Activated naive CD4-positive, alpha-beta T cell (primary cell): Measurements from ENCODE around the gene SMIM41.

Experiments
- DNase-seq, 4 experiments: peaks; one replicate each; lab custom pipeline; 2025; lab: John Stamatoyannopoulos, UW

The SMIM41 gene

DNA sequence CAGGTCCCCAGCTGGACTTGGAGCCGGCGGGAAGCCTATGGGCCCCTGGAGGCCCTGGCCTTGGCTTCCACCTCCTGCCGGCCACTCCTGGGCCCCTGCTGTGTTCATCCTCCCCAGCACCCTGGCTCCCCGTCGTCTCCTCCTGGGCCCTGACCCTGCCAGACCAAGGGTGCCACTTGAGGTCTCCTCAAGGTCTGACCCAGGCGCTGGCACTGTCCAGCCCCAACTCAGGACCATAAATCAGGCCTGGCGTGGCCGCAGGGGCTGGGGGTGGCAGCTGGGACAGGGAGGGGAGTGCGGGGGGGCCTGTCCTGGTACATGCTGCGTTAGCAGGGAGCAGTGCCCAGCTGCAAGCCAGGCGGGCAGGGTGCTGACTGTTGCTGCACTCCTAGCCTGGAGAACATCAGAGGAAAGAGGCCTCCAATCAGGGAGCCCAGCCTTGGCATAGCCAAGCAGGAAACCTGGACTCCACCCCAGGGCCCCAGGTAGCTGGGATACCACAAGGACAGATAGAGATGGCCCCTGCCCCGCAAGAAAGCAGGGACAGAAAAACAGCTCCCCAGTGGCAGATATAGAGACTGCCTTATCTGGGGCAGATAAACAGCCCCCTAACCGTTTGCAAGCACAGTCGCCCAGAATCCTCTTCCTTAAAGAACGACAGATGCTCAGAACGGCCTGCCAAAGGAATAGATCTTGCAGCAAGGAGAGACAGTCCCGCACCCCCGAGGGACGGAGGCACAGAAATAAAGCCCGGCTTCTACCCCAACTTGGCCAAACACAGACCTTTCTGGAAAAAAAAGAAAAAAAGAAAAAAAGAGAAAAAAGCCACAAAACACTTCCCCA is 16.2 kb upstream of the SMIM41 start:
- no peak for DNase-seq

DNA sequence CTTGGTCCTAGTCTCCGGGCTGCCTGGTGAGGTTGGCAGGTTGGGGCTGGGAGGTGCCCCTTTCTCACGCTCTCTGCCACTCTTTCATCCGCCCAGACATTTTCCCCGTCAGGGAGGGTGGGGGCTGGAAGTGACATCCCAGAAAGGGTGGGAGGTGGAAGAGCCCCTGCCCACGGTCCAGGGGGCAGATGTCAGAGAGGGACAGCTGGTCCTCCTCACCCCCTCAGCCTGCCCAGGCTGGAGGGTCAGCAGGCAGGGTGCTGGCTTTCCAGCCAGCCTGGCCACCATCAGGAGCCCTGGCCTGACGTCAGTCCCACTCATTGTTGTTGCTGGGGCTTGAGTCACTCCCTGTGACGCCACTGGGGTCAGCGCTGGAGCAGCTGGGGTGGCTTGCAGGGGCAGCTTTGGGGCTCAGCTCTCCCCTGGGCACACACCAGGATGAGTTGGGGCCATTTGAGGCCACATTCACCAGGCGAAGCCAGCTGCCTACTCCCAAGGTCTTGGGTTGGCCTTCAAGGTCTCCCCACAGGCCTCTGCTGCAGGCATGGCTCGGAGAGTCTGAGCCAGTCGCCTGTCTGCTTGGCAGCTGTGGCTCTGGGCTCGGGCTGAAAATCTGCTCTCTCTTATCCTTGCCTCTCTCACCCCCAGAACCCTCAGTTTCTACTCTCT is 15.4 kb upstream of the SMIM41 start:
- no peak for DNase-seq

DNA sequence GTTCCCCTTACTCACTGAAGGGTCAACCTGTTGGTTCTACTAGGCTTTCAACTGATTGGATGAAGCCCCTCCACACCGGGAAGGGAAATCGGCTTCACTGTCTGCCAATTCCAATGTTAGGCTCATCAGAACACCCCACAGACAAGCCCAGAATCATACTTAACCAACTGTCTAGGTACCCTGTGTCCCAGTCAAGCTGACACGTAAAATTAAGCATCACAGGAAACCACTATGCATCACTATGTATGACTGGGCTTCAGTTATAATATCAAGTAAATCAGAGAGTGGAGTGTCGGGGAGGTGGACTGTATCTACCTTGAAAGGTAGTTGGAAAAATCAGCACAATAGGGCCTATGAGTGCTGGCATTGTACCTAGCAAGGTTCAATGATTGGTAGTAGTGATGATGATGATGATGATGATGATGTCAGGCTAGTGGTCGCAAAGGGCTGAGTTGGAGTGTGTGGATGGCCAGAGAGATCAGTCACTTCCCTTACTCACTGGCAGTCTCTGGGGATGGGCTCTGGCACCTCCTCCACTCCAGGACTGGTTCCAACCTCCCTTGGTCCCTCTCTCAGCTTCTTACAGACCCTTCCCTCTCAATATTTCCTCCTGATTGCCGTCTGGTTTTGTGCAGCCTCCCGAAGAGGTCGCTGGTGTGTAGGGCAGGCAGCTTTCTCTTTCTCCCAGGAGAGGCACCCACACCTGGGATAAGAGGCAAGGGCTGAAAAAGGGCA is 13.0 kb upstream of the SMIM41 start:
- DNase-seq, result no peak

DNA sequence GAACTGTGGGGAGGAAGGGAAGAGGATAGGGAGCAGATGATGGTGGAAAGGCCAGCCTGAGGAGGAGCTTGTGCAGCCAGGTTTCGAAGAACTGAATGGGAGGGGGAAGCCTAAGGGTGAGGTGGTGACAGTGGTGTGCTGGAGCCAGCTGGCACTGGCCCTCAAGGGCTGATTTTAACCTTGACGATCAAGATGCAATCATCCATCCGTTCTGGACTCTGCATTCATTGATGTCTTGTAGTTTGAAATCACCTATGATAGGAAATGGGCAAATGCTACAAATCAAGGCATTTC is 12.5 kb upstream of the SMIM41 start:
- no peak for DNase-seq

DNA sequence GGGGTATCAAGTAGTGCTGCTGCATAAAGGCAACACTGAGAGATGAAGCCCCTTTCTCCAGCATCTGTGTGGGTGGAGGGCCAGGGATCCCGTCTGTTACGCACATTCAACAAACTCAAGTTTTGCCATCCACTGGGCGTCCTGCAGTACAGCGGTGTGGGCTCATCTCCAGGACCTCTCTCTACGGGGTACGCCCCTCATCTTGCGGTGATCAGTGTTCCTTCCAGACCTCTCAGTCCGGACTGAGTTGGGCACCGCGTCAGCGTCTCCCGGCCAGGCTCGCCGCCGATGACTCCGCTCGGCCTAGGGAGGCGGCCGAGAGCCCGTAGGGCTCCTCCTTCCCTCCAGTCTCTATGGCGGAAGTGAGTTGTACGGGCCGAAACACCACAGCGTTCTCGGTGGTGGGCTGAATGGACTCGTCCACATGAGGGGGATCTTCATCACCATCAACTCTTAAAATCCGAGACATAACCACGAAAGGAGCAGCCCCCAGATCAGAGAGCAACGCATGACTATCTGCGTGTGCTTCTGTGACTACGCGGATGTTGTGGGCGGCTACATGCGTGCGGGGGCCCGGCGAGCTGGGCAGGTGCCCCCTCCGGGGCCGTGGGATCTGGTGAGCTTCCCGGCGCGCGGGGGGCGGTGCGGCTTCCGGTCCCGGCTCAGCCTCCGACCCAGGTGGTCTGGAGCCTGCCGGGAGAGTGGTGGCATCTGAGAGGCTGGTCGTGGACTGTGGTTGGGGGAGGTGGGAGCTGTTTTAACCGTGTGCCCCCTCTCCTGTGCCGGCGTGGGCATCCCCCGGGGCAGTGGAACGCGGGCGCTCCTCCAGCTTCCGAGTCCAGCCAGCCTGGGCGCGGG is 9.9 kb upstream of the SMIM41 start, which contains the start of gene ATG101:
ATG101 (plus strand) TSS at position 652 of the 858 bp plus-strand sequence. CDS start 3,673 bp downstream, outside the sequence.
- DNase-seq, result peak; percentile 61 to 79 (median 74)

DNA sequence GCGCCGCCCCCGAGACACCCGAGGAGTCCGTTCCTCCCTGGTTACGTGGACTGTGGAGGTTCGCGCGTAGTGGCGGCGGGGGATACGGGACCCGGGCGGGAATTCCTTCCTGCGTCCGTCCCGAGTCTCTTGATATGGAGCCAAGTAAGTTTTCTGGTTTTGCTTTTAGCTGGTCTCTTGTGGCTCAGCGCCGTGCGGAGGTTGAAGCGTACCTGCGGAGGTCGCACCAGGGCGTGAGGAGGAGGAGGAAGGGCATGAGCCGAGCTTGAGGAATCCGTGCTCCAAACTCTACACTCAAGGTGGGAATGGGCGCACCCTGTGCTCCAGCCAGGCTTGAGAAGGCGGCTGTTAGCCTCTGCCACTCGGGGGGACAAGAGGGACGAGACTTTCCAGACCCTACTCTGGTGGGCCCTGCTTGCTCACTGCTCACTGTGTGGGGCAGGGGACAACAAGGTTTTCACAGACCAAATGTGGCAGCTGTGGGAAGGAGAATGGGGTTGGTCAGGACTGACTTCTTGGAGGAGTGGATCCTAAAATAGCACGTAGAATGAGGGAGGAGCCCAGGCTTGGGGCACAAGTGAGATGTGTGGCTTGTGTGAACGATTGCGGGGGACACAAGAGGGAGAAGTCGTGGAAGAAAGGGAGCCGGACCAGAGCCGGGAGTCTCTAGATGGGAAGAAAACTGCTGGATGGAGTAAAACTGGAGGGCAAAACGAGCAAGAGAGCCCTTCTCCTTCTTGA is 9.1 kb upstream of the SMIM41 start:
- DNase-seq, result no peak

DNA sequence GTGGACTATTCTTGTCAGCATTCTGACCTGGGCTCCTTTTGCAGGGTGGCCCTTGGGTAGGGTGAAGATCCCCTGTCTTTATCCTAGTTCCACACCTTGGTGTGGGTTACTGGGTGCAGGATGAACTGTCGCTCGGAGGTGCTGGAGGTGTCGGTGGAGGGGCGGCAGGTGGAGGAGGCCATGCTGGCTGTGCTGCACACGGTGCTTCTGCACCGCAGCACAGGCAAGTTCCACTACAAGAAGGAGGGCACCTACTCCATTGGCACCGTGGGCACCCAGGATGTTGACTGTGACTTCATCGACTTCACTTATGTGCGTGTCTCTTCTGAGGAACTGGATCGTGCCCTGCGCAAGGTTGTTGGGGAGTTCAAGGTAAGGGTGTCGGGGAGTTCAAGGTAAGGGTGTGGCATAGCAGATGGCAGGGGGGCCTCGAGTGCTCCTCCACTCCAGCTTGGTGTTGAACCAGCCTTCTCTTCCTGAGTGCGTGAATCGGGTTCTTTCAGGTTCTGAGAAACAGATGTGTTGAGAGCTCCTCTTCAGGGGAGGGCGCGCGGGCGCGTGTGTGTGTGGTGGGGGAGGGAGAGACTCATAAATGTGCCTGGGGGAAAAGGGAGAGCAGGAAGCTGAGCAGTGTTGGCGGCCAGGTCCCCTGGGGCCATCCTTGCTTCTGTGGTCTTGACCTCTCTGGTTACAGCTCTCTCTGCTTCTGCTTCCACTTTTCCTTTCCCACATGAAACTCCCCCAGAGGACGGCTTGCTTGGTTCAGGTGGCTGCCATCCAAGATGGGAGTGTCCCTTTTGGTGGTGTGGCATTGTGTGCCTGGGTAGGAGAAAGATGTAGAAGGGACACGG is 5.7 kb upstream of the SMIM41 start:
- no peak for DNase-seq

DNA sequence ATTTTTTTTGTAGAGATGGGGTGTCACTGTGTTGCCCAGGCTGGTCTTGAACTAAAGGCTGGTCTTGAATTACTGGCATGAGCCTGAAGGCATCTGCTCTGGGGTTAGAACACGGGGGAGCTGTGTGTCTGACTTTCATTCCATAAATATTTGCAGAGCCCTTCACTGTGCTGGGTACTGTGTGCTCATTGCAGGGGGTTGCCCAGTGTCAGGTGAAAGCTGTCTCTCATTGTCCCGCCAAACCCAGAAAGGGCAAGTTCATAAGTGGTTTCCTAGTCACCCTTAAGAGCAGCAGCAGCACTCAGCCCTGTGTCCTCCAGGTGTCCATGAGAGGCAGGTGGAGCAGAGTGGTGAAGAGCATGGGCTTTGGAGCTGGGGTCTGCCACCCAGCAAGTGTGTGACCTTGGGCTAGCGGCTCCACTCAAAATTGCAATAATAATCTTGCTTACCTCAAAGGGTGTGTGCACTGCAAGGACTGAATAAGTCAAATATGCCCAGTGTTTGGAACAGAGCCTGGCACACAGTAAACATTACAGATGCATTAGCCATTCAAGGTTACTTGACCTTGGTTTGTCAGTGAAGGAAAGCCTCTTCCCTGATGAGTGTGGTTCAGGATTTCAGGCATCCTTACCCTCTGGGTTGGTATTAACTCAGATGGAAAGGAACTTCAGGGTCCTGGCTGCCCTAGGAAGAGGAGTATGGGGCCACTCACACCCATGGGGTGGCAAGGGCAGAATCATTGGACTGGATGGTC is 4.4 kb upstream of the SMIM41 start:
- no peak for DNase-seq

DNA sequence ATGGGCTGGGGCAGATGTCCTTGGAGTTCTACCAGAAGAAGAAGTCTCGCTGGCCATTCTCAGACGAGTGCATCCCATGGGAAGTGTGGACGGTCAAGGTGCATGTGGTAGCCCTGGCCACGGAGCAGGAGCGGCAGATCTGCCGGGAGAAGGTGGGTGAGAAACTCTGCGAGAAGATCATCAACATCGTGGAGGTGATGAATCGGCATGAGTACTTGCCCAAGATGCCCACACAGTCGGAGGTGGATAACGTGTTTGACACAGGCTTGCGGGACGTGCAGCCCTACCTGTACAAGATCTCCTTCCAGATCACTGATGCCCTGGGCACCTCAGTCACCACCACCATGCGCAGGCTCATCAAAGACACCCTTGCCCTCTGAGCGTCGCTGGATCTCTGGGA is 2.7 kb upstream of the SMIM41 start:
- no peak for DNase-seq

DNA sequence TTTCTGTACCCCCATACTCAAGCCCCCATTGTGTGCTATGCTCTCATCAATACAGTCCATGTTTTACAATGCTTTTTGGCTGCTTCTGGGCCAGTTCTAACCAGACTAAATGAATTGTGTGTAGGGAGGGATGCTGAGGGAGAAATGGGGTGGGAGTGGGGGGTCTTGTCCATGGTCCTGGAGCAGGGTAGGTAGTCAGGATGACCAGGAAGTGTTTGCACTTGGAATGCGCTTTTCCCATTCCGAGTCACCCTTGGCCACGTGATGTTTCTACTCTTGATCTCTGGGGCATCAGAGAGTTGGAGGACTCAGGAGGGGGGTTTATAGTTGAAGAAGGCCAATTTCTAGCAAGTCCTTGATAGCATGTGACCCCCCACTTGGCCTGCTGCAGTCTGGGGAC is 1.2 kb upstream of the SMIM41 start:
- no peak for DNase-seq

DNA sequence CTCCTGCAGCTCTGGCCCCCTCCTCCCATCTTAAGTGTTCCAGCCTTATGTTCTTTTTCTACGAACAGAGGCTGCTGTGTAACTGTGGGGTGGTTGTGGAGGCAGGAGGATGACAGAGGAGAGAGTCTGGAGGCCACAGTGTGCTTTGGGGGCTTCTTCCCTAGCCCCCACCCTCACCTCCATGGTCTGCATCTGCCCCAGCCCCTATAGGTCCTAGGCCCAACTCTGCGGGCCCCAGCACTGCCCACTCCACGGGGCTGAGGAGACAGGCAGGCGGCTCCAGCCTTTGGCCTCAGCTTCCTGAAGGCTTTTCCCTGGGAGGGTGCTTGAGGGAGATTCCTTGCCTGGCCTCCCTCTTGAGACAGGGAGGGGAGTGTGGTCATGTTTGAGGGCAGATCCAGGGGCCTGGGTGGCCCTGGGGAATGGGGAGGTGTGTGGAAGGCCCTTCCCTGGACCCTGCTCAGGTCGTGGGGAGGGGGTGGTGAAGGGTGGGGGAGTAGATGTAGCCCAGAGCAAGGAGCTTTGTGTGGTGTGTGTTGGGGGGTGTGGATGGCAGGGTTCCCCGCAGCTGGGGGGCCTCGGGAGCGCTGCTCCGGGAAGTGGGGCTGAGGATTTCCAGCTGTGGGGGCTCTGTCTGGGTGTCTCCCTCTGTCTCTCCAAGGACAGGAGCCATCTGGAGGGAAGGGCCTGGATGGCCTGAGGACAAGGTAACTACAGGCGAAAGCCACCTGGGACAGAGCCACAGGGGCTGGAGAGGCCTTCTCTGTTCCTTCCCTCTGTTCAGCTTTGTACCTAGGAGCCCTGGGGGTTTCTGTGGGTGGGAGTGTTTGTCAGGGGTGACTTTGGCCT is 1.1 kb downstream of the SMIM41 start:
- no peak for DNase-seq

DNA sequence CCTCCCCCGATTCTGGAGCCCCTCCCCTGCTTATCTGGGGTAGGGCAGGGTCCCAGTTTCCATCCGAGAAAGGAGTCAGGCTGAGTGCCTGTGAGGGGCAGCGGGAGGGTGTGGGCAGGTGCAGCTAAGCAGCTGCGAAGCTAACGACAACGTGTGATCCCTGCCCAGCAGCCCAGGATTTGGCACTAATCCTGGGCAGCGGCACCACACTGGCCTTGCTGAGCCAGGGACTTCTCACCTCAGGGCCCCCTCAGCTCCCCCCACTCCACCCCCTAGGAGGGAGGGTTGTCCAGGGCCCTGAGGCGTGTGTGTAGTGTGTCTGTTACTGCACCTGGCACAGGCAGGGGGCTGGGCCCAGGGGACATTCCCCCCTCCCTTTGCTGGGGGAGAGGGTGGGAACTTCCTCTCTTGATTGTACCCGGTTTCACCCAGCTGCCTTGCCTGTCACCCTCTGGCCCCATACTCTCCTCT is 1.8 kb downstream of the SMIM41 start:
- DNase-seq, result no peak

DNA sequence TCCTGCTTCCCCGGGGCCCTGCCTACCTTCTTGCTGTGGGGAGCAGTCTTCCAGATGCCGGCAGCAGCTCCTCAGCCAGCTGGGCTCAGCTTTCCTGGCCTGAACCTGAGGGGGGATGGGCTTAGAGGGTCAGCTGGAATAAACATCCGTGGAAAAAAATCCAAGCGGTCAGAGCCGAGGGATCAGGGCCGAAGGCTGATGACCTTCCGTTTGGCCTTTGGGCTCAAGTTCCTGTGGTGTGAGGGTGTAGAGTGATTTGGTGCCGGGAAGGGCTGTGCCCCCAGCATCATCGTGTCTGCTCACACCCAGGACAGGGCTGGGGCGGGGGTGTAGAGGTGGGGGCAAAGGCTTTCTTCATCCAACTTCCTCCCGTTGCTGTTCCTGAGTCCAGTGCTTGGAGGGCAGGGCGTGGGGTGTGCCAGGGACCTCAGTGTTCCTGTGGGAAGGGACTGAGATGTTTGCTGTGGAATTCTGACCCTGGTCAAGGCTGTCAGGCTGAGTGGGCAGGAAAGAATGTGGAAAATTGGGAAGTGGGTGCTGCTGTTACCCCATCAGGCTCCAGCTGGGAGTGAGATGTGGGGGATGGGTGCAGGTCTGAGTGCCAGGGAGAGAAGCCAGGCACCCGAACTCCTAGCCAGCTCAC is 2.6 kb downstream of the SMIM41 start:
- no peak for DNase-seq

DNA sequence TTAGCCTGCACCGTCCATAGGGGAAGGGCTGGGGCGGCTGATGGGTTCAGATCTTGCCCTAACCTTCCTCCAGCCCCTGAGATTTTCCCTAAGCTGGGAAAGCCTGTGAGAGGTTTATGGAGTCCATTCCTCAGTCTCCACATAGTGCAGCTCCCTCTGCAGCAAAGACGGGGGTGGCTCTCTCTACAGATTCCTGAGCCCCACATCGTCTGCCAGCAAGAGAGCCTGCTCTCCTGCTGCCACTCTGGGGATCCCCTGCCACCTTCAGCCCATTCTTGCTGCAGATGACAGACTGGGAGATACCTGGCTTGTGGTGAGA is 3.1 kb downstream of the SMIM41 start:
- DNase-seq, result no peak

DNA sequence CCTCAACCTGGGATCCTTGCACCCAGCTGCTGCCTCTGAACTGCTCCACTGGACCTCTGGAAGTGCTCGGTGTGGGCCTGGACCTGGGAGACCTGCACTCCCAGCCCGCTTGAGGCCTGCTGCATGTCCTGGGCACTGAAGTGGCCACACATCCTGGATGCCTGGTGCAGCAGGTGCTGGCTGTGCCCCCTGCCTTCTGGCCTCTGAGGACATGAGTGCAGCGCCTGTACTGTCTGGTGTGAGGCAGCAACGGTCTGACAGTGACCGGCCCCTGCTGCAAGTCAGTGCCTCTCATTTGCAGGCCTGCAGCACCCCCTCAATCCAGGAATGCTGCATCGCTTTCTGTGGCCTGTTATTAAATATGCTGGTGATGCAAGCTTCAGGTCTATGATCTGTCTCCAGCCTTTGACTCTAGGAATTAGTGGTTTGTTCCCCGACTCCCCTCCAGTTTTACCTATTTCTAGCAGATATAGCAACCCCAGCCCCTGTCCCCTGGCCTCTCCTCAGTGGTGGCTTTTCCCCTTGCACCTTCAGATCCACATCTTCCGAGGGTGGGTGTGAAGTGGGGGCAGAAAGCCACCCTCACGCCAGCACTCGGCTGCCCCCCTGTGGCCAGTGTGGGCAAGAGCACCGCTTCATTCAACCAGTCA is 3.6 kb downstream of the SMIM41 start:
- DNase-seq, result peak; percentile 11 to 55 (median 44)

DNA sequence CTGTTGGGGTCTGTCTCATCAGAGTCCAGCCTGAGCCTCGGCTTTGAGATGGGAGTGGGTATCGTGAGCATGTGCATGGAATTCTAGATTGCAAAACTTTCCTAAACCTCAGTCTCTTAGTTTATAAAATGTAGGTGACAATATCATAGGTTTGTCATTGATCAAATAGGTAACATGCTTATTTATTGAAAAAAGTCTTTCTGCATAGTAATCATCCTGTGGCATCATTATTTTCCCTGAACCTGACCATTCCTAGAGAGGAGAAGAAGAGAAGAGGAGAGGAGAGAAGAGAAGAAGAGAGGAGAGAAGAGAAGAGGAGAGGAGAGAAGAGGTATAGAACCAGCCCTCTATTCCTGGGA is 4.1 kb downstream of the SMIM41 start:
- no peak for DNase-seq

DNA sequence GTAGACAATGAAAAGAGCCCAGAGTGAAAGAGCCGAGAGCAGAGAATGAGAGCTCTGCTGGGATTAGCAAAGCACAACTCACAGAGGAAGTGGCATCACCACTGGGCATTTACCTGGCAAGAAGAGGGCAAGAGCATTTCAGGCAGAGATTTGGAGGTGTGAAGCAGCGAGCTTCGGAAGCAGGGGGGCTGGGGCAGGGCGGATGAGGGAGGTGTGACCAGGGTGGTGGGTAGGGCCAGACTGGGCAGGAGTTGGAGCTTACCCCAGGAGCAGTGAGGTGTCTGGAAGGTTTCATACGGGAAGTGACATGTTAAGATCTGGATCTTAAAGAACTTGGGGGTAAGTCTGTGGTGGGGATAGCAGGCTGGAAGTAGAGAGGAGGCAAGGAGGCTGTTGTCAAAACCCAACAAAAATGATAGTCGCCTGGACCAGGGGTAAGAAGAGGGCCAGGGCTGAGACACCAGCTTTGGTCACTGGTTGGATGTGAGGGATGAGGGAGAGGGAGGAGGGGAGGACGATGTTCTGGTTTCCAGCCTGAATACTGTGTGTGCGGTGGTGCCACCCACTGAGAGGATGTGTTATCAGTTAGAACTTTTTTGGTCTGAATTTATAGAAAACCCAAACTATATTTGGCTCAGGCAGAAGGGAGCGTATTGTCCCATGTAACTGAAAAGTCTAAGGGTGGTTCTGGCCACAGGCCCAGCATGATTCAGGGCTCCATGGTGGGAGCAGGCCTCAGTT is 5.2 kb downstream of the SMIM41 start:
- DNase-seq, result no peak
